HepG2 (cell line): Measurements from ENCODE around the gene AASDHPPT. TPM values are rescaled to one million over a fixed set of nuclear protein-coding genes. Genes with fewer than 3 reads are reported as not detected.

ENCODE experiments used
- CENPT ChIP-seq: sonication (generic); formaldehyde crosslinking; IDR thresholded peaks from 2 replicates; pipeline ENCODE4 v1.8.0; 2022; ENCODE audit warnings: low read depth, mild to moderate bottlenecking, moderate library complexity, missing genetic modification reagents
- FOXP1 ChIP-seq, 2 experiments: fragments of 450-650 bp in 1 of 2; IDR thresholded peaks; 2 replicates each; pipeline ENCODE4 v1.6.1; 2017 to 2018; ENCODE audit warnings: antibody characterized with exemption in 1 of 2
- ISX ChIP-seq: sonication (generic); formaldehyde crosslinking; conservative IDR thresholded peaks from 2 replicates; pipeline ENCODE4 v1.5.0; 2020; ENCODE audit warnings: missing genetic modification reagents
- PRDM15 ChIP-seq: sonication (generic); formaldehyde crosslinking; IDR thresholded peaks from 2 replicates; pipeline ENCODE4 v1.4.0; 2020; ENCODE audit warnings: missing genetic modification reagents
- WIZ ChIP-seq: sonication (generic); formaldehyde crosslinking; IDR thresholded peaks from 2 replicates; pipeline ENCODE4 v1.5.1; 2020; ENCODE audit warnings: mild to moderate bottlenecking, missing genetic modification reagents
- ZC3H13 ChIP-seq: sonication (generic); formaldehyde crosslinking; IDR thresholded peaks from 2 replicates; pipeline ENCODE4 v1.8.1; 2023; ENCODE audit warnings: mild to moderate bottlenecking, missing genetic modification reagents, moderate library complexity
- ZNF570 ChIP-seq: sonication (generic); formaldehyde crosslinking; IDR thresholded peaks from 2 replicates; pipeline ENCODE4 v1.4.0; 2020; ENCODE audit warnings: mild to moderate bottlenecking, missing genetic modification reagents, borderline replicate concordance
- ZNF609 ChIP-seq: sonication (generic); formaldehyde crosslinking; IDR thresholded peaks from 2 replicates; pipeline ENCODE4 v1.4.0; 2020; ENCODE audit warnings: mild to moderate bottlenecking, missing genetic modification reagents, borderline replicate concordance
- ZNF710 ChIP-seq: sonication (generic); formaldehyde crosslinking; IDR thresholded peaks from 2 replicates; pipeline ENCODE4 v1.5.0; 2020; ENCODE audit warnings: mild to moderate bottlenecking, missing genetic modification reagents, borderline replicate concordance
- ZNF777 ChIP-seq: sonication (generic); formaldehyde crosslinking; IDR thresholded peaks from 2 replicates; pipeline ENCODE4 v1.4.0; 2020; ENCODE audit warnings: missing genetic modification reagents
- polyA plus RNA-seq, 8 experiments: library from polyadenylated mRNA; depleted of rRNA in 3 of 8; stranded (reverse) in 7 of 8; unstranded in 1 of 8; fragments of >200 nt; fragmentation: Illumina TruSeq in 4 of 8; extraction: Trizol in 4 of 8; gene quantifications; 2 replicates each; pipeline versions ENCODE4 v1.2.1 to v1.2.3, GENCODE V29; 2011 to 2016; ENCODE audit warnings: low read depth in 4 of 8, missing spikeins in 1 of 8, mixed read lengths in 1 of 8; ENCODE audit not compliant: insufficient read depth in 1 of 8
- total RNA-seq, 5 experiments: library from RNA; depleted of rRNA; stranded (reverse); fragments of >200 nt; fragmentation: Illumina TruSeq; extraction: Trizol; gene quantifications; 2 replicates each; pipeline ENCODE4 v1.2.3, GENCODE V29; 2016; ENCODE audit warnings: low read depth in 1 of 5

Gene AASDHPPT
- total and polyA plus RNA-seq, 2 of the 13 experiments (the other 11 are each of a cell fraction or from before 2014, with no cell fraction given), result 20.2 to 43.7 TPM

- TF ChIP-seq ISX (0 out of 2 replicates have a peak, but pooled peaks have one; percentile 53), ZNF710 (CRISPR knock-in tag) (no peak), ZNF777 (CRISPR knock-in tag) (no peak; the same call in 1 of the 2 replicates), ZNF570 (CRISPR knock-in tag) (no peak), CENPT (CRISPR knock-in tag) (no peak), WIZ (CRISPR knock-in tag) (no peak), FOXP1 (IDR thresholded peaks at IDR 0.05) (no peak), FOXP1 (CRISPR knock-in tag; IDR thresholded peaks at IDR 0.05) (0 out of 2 replicates have a peak, but pooled peaks have one; percentile 9), PRDM15 (CRISPR knock-in tag) (no peak), ZNF609 (no peak), ZC3H13 (CRISPR knock-in tag) (no peak)
Observed at GRCh38 chr11:106076171-106076918, 1.1 kb upstream of the AASDHPPT start (continued).
